HTR-8/SVneo (cell line): Measurements from ENCODE around the gene RPLP1.

Experiments used
- DNase-seq: peaks from one replicate; pipeline ENCODE4 v3.0.0; 2011; ENCODE audit warnings: low spot score, mixed read lengths; ENCODE audit not compliant: insufficient read length
- FAIRE-seq: peaks from 2 replicates; lab custom pipeline; 2011; peaks lifted over from hg19 to GRCh38; lab: Jason Lieb, UNC

RPLP1 gene

GRCh38 chr15:69466733-69467132 is 14.1 kb downstream of the RPLP1 start:
- FAIRE-seq (no peak), DNase-seq (no peak)

- no peak for FAIRE-seq
- DNase-seq, result no peak
Measured at GRCh38 chr15:69467636-69468035, 15.0 kb downstream of the RPLP1 start.

DNA sequence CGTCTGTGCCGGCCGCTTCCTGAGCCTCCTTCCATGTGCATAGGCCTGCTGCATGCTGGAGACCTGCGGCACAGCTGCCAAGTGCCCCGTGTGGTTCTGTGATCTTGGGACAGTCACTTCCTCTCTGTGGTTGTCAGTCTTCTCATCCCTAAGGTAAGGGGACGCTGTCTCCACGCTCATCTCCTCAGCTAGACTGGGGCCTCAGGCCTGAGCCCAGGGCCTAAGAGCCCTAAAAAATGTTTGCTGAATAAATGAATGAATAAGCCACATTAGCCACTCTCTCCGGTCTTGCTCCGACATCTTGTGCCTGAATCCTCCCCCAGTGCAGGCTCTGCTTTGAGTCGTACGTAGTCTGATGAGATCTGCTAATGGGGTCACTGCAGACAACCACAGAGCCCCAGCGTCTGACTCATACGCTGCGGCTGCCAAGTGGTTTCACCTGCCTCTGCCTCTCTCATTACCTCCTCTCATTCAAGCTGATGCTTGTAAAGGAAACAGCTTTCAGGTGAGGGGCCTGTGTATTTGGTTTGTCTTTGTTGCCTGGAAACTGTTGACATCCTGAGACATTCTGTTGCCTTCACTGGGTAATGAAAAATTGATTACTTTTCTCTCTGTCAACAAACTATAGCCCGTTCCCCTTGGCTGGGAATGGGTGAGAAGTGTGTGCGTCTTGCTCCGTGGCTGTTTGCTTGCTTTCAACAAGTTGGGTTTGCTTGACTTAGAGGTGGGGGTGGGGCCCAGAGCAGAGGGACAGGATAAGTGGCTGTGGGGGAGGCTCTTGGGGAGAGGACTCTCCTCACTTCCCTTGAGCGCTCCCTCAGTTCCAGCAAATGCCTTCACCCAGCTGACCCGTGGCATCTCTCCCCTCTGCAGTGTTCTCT is 15.9 kb downstream of the RPLP1 start:
- FAIRE-seq (peak; percentile 92), DNase-seq (no peak)

GRCh38 chr15:69469467-69470201 is 17.0 kb downstream of the RPLP1 start:
- FAIRE-seq, result no peak
- no peak for DNase-seq

- FAIRE-seq (peak; percentile 82), DNase-seq (no peak)
Measured at GRCh38 chr15:69472046-69472445, 19.4 kb downstream of the RPLP1 start.

GRCh38 chr15:69472562-69472961 is 19.9 kb downstream of the RPLP1 start:
- DNase-seq, result no peak
- no peak for FAIRE-seq

DNA sequence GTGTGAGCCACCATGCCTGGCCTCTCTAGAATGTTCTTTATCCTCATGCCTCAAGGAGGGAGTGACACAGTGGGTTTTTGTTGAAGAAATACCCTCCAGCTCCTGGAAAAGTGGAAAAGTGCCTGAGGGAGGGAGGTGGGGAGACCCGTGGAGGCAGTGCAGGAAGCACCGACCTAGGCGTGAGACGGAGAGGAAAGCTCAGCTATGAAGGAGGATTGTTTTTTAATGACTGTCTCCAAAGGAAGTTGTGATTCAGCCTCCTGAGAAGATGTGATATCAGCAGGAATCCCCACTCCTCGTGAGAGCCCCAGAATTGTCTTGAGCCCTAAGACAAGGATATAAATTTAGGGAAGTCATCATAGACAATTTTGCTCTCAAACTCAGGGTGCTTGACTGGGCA is 21.7 kb downstream of the RPLP1 start:
- no peak for DNase-seq
- FAIRE-seq, result peak; percentile 76

GRCh38 chr15:69474846-69475455 is 22.3 kb downstream of the RPLP1 start:
- FAIRE-seq (peak; percentile 57), DNase-seq (no peak)

GRCh38 chr15:69475769-69476358 is 23.2 kb downstream of the RPLP1 start:
- DNase-seq (peak; percentile 89), FAIRE-seq (peak; percentile 16)

DNA sequence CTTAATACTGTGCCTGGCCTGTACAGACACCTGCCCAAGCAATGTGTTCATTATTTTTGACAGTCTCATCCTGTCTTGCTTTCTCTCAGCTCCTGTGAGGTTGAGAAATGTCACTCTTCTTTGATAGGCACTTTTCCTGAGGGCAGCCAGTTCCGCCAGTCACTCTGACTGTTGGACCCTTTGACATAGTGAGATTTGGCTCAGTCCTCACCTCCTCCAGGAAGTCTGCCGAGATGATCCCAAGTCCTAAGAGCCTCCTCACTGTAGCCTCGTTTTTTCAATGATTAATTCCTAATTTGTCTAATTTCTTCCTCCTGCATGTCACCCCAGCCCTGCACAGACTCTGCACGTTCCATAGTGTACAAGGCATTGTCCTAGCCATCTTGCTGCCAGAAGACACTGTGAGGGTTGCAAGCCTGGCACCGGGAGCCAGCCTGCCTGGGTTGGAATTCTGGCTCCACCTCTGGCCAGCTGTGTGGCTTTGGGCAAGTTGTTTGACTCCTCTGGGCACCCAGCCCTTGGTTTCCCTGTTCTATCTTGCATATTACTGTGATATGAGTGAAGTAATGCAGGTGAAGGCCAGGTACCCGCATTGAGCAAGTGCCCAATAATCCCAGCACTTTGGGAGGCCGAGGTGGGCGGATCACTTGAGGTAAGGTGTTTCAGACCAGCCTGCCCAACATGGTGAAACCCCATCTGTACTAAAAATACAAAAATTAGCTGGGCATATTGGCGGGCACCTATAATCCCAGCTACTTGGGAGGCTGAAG is 24.3 kb downstream of the RPLP1 start:
- no peak for DNase-seq
- no peak for FAIRE-seq

DNA sequence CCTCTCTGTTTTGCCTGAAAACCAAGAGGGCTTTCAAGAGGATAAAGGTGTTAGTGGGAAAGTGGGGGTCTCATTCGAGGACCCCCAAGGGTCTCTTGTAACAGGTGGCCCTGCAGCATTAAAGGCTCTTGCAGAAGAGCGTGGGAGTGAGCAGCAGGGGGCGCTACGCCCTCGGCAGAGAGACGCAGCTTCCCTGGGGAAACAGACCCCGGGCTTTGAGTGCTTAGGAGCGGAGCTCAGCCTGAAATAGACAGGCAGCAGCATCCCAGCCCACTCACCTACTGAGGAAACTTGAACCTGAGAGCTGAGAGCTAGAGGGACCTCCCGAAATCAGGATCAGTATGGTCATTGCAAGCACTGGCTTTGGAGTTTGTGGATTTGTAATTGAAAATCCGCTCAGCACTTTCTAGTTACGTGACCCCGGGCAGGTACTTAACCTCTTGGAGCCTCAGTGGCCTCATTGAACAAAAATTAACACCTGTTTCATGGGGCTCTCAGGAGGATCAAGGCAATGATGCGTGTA is 25.7 kb downstream of the RPLP1 start:
- DNase-seq, result peak; percentile 84
- FAIRE-seq, result no peak

- no peak for DNase-seq
- no peak for FAIRE-seq
Measured at GRCh38 chr15:69479081-69479480, 26.5 kb downstream of the RPLP1 start.

GRCh38 chr15:69479971-69480370 is 27.4 kb downstream of the RPLP1 start:
- no peak for FAIRE-seq
- no peak for DNase-seq

- no peak for FAIRE-seq
- no peak for DNase-seq
Measured at GRCh38 chr15:69480932-69481331, 28.3 kb downstream of the RPLP1 start.

DNA sequence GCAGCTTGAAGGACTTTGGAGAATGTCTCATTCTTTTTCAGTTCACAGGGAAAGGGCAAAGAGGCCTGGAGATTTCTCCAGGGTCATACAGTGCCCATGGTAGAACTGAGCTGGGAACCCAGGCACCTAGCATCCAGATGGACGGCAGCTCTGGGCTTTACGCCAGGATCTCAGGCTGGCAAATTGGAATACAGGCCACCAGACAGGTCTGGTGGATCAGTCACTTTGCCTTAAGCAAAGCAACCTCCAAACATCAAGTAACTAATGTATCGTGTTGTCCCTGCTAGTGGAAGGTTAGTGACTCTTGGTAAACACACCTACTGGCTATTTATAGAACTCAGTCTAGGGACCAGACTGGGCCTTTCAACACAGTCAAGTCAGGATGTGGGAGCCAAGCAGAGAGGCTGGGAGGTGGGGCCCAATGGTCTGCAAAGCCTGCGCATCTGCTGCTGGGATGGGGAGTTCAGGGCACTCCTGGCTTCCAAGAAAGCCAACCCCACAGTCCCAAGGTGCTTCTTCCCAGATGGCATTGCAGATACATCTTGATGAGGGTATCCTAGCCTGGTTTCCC is 30.2 kb downstream of the RPLP1 start:
- FAIRE-seq (peak; percentile 20), DNase-seq (no peak)

DNA sequence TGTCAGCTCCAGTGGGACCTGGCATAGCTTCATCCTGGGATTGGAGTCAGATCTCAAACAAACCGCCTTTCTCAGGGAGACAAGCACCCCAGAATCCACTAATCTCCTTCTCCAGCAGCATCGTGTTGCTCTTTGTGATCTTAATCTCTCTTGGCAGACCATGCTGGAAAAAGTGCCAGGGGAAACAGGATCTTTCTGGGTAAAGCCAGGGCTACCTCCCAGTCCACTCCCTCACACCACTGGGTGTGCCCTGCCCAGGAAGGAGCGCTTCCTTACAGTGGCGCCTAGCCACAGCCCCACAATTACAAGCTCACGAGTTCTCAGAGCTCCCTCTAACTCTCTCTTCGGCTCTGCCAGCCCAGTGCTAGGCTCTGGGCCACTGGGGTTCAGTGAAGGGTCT is 32.2 kb downstream of the RPLP1 start:
- no peak for FAIRE-seq

GRCh38 chr15:69486481-69487110 is 34.0 kb downstream of the RPLP1 start:
- FAIRE-seq (peak; percentile 9), DNase-seq (no peak)

More for the DNA sequence above, 32.2 kb downstream of the RPLP1 start:
- no peak for DNase-seq

GRCh38 chr15:69489073-69489571 is 36.5 kb downstream of the RPLP1 start:
- no peak for FAIRE-seq
- no peak for DNase-seq
